ENCODE measurements around the gene C17orf50. TPM values are rescaled to one million over a fixed set of nuclear protein-coding genes. Genes with fewer than 3 reads are reported as not detected.

Gene C17orf50
- total and polyA plus RNA-seq, 2 of the 13 experiments (the other 11 are each of a cell fraction or from before 2014, with no cell fraction given) = not detected

DNA sequence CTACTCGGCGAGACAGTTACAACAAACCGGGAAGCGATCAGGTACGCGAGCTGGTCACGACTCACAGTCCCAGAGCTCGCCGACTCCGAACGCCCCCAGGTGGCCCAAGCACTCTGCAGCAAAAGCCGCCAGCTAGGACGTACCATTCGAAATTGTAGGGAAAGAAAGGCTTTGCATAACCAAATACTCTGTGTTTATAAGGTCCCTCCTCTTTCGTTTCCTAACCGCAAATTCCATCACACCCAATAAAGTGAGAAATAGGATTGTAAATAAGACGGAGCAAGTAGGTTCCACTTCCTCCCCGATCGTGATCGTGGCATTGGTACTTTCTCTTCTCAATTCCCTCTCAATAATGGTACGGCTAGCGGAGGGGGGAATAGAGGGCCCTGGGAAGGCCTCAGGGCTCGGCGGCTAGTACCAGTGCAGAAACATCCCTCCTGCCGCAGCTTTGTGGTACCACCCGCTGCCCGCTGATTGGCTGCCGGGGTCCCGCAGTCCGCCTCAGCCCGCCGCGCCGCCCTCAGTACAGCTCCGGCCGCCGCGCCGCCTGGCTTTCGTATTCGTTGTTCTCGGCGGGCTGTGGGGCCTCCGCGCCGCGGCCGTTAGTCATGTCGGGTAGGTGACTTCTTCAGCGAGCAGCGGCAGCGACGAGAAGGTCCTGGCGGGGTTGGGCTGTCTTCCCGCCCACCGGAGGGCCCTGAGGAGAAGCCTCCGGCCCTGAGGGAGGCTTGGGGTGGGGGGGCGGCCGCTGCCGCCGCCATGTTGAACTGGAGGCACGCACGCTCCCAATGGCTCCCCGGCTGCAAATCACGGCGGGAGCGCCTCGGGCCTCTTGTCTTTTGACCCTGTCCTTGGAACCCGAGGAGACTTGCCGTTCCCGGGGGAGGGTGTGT is 48.5 kb downstream of the C17orf50 start, which contains the start of gene TAF15 (continued):
- TF ChIP-seq, protein P1, sequence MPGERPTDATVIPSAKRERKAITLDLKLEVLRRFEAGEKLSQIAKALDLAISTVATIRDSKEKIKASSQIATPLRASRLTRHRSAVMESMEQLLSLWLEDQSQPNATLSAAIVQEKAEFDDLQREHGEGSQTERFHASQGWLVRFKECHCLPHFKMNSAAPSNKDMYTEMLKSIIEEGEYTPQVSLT (CRISPR knock-in tag; IDR thresholded peaks at IDR 0.05; ENCODE audit: borderline replicate concordance, low read depth) = peak; percentile 94; the same call in 1 of the 2 replicates
- TF ChIP-seq ZNF557 (CRISPR knock-in tag; IDR thresholded peaks at IDR 0.05) (no peak), ZNF678 (CRISPR knock-in tag; IDR thresholded peaks at IDR 0.05) (no peak), ZNF207 (IDR thresholded peaks at IDR 0.05; ENCODE audit: borderline replicate concordance) (no peak), ZBTB38 (CRISPR knock-in tag; IDR thresholded peaks at IDR 0.05) (peak; percentile 80), ZNF550 (CRISPR knock-in tag; IDR thresholded peaks at IDR 0.05; ENCODE audit: borderline replicate concordance) (no peak), MTA1 (CRISPR knock-in tag; IDR thresholded peaks at IDR 0.05; ENCODE audit: borderline replicate concordance) (no peak), ZNF614 (CRISPR knock-in tag; IDR thresholded peaks at IDR 0.05; ENCODE audit: borderline replicate concordance) (no peak), MIXL1 (CRISPR knock-in tag; IDR thresholded peaks at IDR 0.05) (0 out of 2 replicates have a peak, but pooled peaks have one; percentile 22), TCF7 (IDR thresholded peaks at IDR 0.05; ENCODE audit: low read depth) (no peak), REL (CRISPR knock-in tag; conservative IDR thresholded peaks at IDR 0.05) (peak; percentile 84; the same call in 1 of the 2 replicates)
- TF ChIP-seq, protein P2, sequence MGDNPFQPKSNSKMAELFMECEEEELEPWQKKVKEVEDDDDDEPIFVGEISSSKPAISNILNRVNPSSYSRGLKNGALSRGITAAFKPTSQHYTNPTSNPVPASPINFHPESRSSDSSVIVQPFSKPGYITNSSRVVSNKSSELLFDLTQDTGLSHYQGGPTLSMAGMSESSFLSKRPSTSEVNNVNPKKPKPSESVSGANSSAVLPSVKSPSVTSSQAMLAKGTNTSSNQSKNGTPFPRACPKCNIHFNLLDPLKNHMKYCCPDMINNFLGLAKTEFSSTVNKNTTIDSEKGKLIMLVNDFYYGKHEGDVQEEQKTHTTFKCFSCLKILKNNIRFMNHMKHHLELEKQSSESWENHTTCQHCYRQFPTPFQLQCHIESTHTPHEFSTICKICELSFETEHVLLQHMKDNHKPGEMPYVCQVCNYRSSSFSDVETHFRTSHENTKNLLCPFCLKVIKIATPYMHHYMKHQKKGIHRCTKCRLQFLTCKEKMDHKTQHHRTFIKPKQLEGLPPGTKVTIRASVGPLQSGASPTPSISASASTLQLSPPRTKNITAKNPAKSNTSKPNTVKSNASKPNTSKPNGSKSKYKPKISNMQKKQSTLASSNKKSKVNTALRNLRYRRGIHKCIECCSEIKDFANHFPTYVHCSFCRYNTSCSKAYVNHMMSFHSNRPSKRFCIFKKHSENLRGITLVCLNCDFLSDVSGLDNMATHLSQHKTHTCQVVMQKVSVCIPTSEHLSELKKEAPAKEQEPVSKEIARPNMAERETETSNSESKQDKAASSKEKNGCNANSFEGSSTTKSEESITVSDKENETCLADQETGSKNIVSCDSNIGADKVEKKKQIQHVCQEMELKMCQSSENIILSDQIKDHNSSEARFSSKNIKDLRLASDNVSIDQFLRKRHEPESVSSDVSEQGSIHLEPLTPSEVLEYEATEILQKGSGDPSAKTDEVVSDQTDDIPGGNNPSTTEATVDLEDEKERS (CRISPR knock-in tag; IDR thresholded peaks at IDR 0.05) = no peak
- TF ChIP-seq, protein P3, sequence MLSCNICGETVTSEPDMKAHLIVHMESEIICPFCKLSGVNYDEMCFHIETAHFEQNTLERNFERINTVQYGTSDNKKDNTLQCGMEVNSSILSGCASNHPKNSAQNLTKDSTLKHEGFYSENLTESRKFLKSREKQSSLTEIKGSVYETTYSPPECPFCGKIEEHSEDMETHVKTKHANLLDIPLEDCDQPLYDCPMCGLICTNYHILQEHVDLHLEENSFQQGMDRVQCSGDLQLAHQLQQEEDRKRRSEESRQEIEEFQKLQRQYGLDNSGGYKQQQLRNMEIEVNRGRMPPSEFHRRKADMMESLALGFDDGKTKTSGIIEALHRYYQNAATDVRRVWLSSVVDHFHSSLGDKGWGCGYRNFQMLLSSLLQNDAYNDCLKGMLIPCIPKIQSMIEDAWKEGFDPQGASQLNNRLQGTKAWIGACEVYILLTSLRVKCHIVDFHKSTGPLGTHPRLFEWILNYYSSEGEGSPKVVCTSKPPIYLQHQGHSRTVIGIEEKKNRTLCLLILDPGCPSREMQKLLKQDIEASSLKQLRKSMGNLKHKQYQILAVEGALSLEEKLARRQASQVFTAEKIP (CRISPR knock-in tag; IDR thresholded peaks at IDR 0.05; ENCODE audit: borderline replicate concordance) = no peak
- TF ChIP-seq, protein P4, sequence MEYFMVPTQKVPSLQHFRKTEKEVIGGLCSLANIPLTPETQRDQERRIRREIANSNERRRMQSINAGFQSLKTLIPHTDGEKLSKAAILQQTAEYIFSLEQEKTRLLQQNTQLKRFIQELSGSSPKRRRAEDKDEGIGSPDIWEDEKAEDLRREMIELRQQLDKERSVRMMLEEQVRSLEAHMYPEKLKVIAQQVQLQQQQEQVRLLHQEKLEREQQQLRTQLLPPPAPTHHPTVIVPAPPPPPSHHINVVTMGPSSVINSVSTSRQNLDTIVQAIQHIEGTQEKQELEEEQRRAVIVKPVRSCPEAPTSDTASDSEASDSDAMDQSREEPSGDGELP (IDR thresholded peaks at IDR 0.05; ENCODE audit: borderline replicate concordance, low read depth) = no peak
- TF ChIP-seq, protein P5, sequence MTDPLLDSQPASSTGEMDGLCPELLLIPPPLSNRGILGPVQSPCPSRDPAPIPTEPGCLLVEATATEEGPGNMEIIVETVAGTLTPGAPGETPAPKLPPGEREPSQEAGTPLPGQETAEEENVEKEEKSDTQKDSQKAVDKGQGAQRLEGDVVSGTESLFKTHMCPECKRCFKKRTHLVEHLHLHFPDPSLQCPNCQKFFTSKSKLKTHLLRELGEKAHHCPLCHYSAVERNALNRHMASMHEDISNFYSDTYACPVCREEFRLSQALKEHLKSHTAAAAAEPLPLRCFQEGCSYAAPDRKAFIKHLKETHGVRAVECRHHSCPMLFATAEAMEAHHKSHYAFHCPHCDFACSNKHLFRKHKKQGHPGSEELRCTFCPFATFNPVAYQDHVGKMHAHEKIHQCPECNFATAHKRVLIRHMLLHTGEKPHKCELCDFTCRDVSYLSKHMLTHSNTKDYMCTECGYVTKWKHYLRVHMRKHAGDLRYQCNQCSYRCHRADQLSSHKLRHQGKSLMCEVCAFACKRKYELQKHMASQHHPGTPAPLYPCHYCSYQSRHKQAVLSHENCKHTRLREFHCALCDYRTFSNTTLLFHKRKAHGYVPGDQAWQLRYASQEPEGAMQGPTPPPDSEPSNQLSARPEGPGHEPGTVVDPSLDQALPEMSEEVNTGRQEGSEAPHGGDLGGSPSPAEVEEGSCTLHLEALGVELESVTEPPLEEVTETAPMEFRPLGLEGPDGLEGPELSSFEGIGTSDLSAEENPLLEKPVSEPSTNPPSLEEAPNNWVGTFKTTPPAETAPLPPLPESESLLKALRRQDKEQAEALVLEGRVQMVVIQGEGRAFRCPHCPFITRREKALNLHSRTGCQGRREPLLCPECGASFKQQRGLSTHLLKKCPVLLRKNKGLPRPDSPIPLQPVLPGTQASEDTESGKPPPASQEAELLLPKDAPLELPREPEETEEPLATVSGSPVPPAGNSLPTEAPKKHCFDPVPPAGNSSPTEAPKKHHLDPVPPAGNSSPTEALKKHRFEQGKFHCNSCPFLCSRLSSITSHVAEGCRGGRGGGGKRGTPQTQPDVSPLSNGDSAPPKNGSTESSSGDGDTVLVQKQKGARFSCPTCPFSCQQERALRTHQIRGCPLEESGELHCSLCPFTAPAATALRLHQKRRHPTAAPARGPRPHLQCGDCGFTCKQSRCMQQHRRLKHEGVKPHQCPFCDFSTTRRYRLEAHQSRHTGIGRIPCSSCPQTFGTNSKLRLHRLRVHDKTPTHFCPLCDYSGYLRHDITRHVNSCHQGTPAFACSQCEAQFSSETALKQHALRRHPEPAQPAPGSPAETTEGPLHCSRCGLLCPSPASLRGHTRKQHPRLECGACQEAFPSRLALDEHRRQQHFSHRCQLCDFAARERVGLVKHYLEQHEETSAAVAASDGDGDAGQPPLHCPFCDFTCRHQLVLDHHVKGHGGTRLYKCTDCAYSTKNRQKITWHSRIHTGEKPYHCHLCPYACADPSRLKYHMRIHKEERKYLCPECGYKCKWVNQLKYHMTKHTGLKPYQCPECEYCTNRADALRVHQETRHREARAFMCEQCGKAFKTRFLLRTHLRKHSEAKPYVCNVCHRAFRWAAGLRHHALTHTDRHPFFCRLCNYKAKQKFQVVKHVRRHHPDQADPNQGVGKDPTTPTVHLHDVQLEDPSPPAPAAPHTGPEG (CRISPR knock-in tag; IDR thresholded peaks at IDR 0.05) = peak; percentile 56; the same call in 1 of the 2 replicates
